H9 (cell line): ENCODE results near the gene PNRC2. TPM values are rescaled to one million over a fixed set of nuclear protein-coding genes. Genes with fewer than 3 reads are reported as not detected.
"Not testable (repeated sequence)": the region's sequence is repeated elsewhere in the genome, so short reads cannot be mapped to it uniquely, and the experiment has no call there.

Experiments used
- DNase-seq: peaks from one replicate; pipeline ENCODE4 v3.0.0-alpha.2; 2017
- H2AFZ ChIP-seq: one replicate; pipeline ENCODE4 v1.6.1; 2013; ENCODE audit warnings: mild to moderate bottlenecking, low read length, control low read depth, moderate library complexity
- H2AK5ac ChIP-seq: 2 replicates; pipeline ENCODE4 v1.6.1; 2013; ENCODE audit warnings: low read length, control low read depth, mixed read lengths; ENCODE audit not compliant: insufficient read length
- H2BK120ac ChIP-seq: one replicate; pipeline ENCODE4 v1.6.1; 2013; ENCODE audit warnings: low read depth, mild to moderate bottlenecking, low read length, control low read depth, inconsistent platforms; ENCODE audit not compliant: poor library complexity, severe bottlenecking
- H2BK12ac ChIP-seq: 2 replicates; pipeline ENCODE4 v1.6.1; 2013; ENCODE audit warnings: low read length, control low read depth, mixed read lengths, low read depth; ENCODE audit not compliant: insufficient read length
- H2BK15ac ChIP-seq: 2 replicates; pipeline ENCODE4 v1.6.1; 2013; ENCODE audit warnings: low read depth, low read length, control low read depth
- H2BK20ac ChIP-seq: one replicate; pipeline ENCODE4 v1.6.1; 2013; ENCODE audit warnings: low read depth, mild to moderate bottlenecking, low read length, control low read depth, inconsistent platforms; ENCODE audit not compliant: poor library complexity, severe bottlenecking
- H2BK5ac ChIP-seq: 2 replicates; pipeline ENCODE4 v1.6.1; 2013; ENCODE audit warnings: low read length, control low read depth, mixed read lengths; ENCODE audit not compliant: insufficient read length
- H3K14ac ChIP-seq: 2 replicates; pipeline ENCODE4 v1.6.1; 2013; ENCODE audit warnings: low read length, control low read depth; ENCODE audit not compliant: insufficient read depth
- H3K18ac ChIP-seq: 2 replicates; pipeline ENCODE4 v1.6.1; 2013; ENCODE audit warnings: low read depth, mild to moderate bottlenecking, mixed read lengths, low read length, control low read depth; ENCODE audit not compliant: insufficient read length
- H3K23ac ChIP-seq: 2 replicates; pipeline ENCODE4 v1.6.1; 2013; ENCODE audit warnings: low read length, control low read depth, mixed read lengths, low read depth; ENCODE audit not compliant: insufficient read length
- H3K23me2 ChIP-seq: 2 replicates; pipeline ENCODE4 v1.6.1; 2013; ENCODE audit warnings: low read depth, mild to moderate bottlenecking, mixed read lengths, low read length, control low read depth; ENCODE audit not compliant: insufficient read length, poor library complexity, severe bottlenecking
- H3K27ac ChIP-seq: 2 replicates; pipeline ENCODE4 v1.5.1; 2013; ENCODE audit warnings: low read length, control low read depth, mixed read lengths, low read depth; ENCODE audit not compliant: insufficient read length
- H3K27me3 ChIP-seq: 2 replicates; pipeline ENCODE4 v1.6.1; 2013; ENCODE audit warnings: low read length, control low read depth, inconsistent platforms; ENCODE audit not compliant: insufficient read depth
- H3K4ac ChIP-seq: 2 replicates; pipeline ENCODE4 v1.6.1; 2013; ENCODE audit warnings: low read depth, mild to moderate bottlenecking, control low read depth, inconsistent platforms, low read length, moderate library complexity
- H3K4me1 ChIP-seq: 2 replicates; pipeline ENCODE4 v1.6.1; 2013; ENCODE audit warnings: low read length, control low read depth, inconsistent platforms; ENCODE audit not compliant: insufficient read depth
- H3K4me2 ChIP-seq: 2 replicates; pipeline ENCODE4 v1.6.1; 2013; ENCODE audit warnings: low read length, control low read depth, mixed read lengths; ENCODE audit not compliant: insufficient read length, insufficient read depth
- H3K56ac ChIP-seq: 2 replicates; pipeline ENCODE4 v1.6.1; 2013; ENCODE audit warnings: low read depth, mild to moderate bottlenecking, mixed read lengths, low read length, control low read depth; ENCODE audit not compliant: insufficient read length
- H3K79me1 ChIP-seq: 2 replicates; pipeline ENCODE4 v1.6.1; 2013; ENCODE audit warnings: low read depth, mild to moderate bottlenecking, moderate library complexity, low read length, control low read depth, inconsistent platforms; ENCODE audit not compliant: insufficient read depth, poor library complexity, severe bottlenecking
- H3K79me2 ChIP-seq: 2 replicates; pipeline ENCODE4 v1.6.1; 2013; ENCODE audit warnings: low read length, control low read depth, inconsistent platforms; ENCODE audit not compliant: insufficient read depth
- H3K9ac ChIP-seq: 2 replicates; pipeline ENCODE4 v1.6.1; 2013; ENCODE audit warnings: low read length, control low read depth, mixed read lengths; ENCODE audit not compliant: insufficient read length; ENCODE audit errors: extremely low read depth
- H3K9me3 ChIP-seq: one replicate; pipeline ENCODE4 v1.6.1; 2013; ENCODE audit warnings: low read depth, low read length, inconsistent platforms; ENCODE audit not compliant: control insufficient read depth
- H3T11ph ChIP-seq: one replicate; pipeline ENCODE4 v1.6.1; 2013; ENCODE audit warnings: mild to moderate bottlenecking, low read length, control low read depth, inconsistent platforms
- H4K20me1 ChIP-seq: one replicate; pipeline ENCODE4 v1.6.1; 2013; ENCODE audit not compliant: control insufficient read depth, insufficient read length, insufficient read depth
- H4K5ac ChIP-seq: 2 replicates; pipeline ENCODE4 v1.6.1; 2013; ENCODE audit warnings: low read depth, mild to moderate bottlenecking, mixed read lengths, low read length, control low read depth; ENCODE audit not compliant: insufficient read length
- H4K8ac ChIP-seq: replicated peaks from 2 replicates; pipeline ENCODE4 v1.6.1; 2013; ENCODE audit warnings: low read length, control low read depth, mixed read lengths, low read depth; ENCODE audit not compliant: insufficient read length
- H4K91ac ChIP-seq: 2 replicates; pipeline ENCODE4 v1.6.1; 2013; ENCODE audit warnings: low read depth, mild to moderate bottlenecking, moderate library complexity, mixed read lengths, low read length, control low read depth; ENCODE audit not compliant: insufficient read length
- H3K27ac Mint-ChIP-seq, 3 experiments: 2 replicates in 2 of 3; 3 replicates in 1 of 3; pipeline ENCODE4 v1.8.0; 2020 to 2021; ENCODE audit warnings: mixed read lengths in 3 of 3, mild to moderate bottlenecking in 1 of 3, moderate library complexity in 1 of 3
- H3K27me3 Mint-ChIP-seq: 2 replicates; pipeline ENCODE4 v1.8.0; 2021; ENCODE audit warnings: low read depth, mild to moderate bottlenecking, moderate library complexity, mixed read lengths
- H3K36me3 Mint-ChIP-seq, 3 experiments: 2 replicates in 2 of 3; 3 replicates in 1 of 3; pipeline ENCODE4 v1.8.0; 2020 to 2021; ENCODE audit warnings: low read depth in 3 of 3, mixed read lengths in 3 of 3; ENCODE audit not compliant: insufficient read depth in 1 of 3
- H3K4me1 Mint-ChIP-seq, 2 experiments: 2 replicates each; pipeline ENCODE4 v1.8.0; 2020; ENCODE audit warnings: mixed read lengths in 2 of 2
- H3K4me3 Mint-ChIP-seq, 2 experiments: 2 replicates in 1 of 2; 3 replicates in 1 of 2; pipeline ENCODE4 v1.8.0; 2020 to 2021; ENCODE audit warnings: mild to moderate bottlenecking in 2 of 2, mixed read lengths in 2 of 2, moderate library complexity in 1 of 2
- H3K9me3 Mint-ChIP-seq, 2 experiments: 2 replicates in 1 of 2; 3 replicates in 1 of 2; pipeline ENCODE4 v1.8.0; 2020; ENCODE audit warnings: mild to moderate bottlenecking in 2 of 2, mixed read lengths in 2 of 2, moderate library complexity in 1 of 2
- CTCF ChIP-seq: fragments of 200-600 bp; sonication (generic); conservative IDR thresholded peaks from 3 replicates; pipeline ENCODE4 v1.8.0; 2021; ENCODE audit warnings: antibody characterized with exemption, mild to moderate bottlenecking
- WGBS: extraction: QIAGEN DNeasy Blood & Tissue Kit; methylation state at CpG from one replicate; pipeline ENCODE4 v1.1.7; 2013; ENCODE audit warnings: missing lambda C conversion rate, low lambda C conversion rate, mixed read lengths; ENCODE audit not compliant: insufficient read length; ENCODE audit errors: extremely low coverage; 5-methylcytosine and 5-hydroxymethylcytosine counted together
- total RNA-seq: library from RNA; stranded (reverse); gene quantifications from 2 replicates; pipeline ENCODE4 v1.2.1, GENCODE V29; 2021

Gene PNRC2
- total RNA-seq, 1 experiment from 2014 or later = 87.6 TPM

- Histone ChIP-seq H2BK20ac (no peak overlapping the region), H3K4me2 (no peak overlapping the region), H4K5ac (no peak overlapping the region), H3K79me1 (no peaks in the 10 kb centered on the region), H4K8ac (no peak overlapping the region), H3K27me3 (no peaks in the 10 kb centered on the region), H3K23me2 (no peaks in the 10 kb centered on the region), H3K9ac (no peak overlapping the region), H2BK15ac (no peak overlapping the region), H3K23ac (no peak overlapping the region), H3K27ac (no peak overlapping the region), H3K4ac (no peak overlapping the region), H2AFZ (no peak overlapping the region), H3T11ph (no peak overlapping the region), H2BK5ac (no peak overlapping the region), H3K4me1 (peaks cover 12% of the 10 kb centered on the region; the same call in 1 of the 2 replicates), H2BK12ac (no peak overlapping the region), H3K18ac (no peak overlapping the region), H4K91ac (no peak overlapping the region), H3K56ac (no peak overlapping the region), H3K79me2 (no peaks in the 10 kb centered on the region; the same call in 1 of the 2 replicates), H3K9me3 (no peaks in the 10 kb centered on the region), H3K14ac (no peak overlapping the region), H2BK120ac (no peak overlapping the region), H2AK5ac (no peak overlapping the region), H4K20me1 (no peaks in the 10 kb centered on the region)
- no peak overlapping the region for H3K4me3 Mint-ChIP-seq
- no peaks in the 10 kb centered on the region for H3K36me3 Mint-ChIP-seq
- no peak for TF ChIP-seq CTCF
- no peaks in the 10 kb centered on the region for H3K9me3 Mint-ChIP-seq
- no peaks in the 10 kb centered on the region; the same call in 1 of the 2 replicates for H3K27me3 Mint-ChIP-seq
- no peak for DNase-seq
- peaks cover 49 to 51% of the 10 kb centered on the region in 2 experiments for H3K4me1 Mint-ChIP-seq
- no peak overlapping the region for H3K27ac Mint-ChIP-seq
These were observed 47.5 kb downstream of the PNRC2 start for GRCh38 chr1:24007079-24007478.

- not testable (repeated sequence) for H3T11ph ChIP-seq, H3K23ac ChIP-seq, H2BK15ac ChIP-seq, H3K4me2 ChIP-seq, H3K23me2 ChIP-seq, H4K8ac ChIP-seq, H4K91ac ChIP-seq, H3K4me1 ChIP-seq, H2AFZ ChIP-seq, H3K27me3 Mint-ChIP-seq, H2BK20ac ChIP-seq, H3K18ac ChIP-seq, H2BK12ac ChIP-seq, H3K9ac ChIP-seq, H3K79me2 ChIP-seq, H3K14ac ChIP-seq, H3K4ac ChIP-seq, H3K56ac ChIP-seq, H2BK120ac ChIP-seq, H3K79me1 ChIP-seq, H4K5ac ChIP-seq, H4K20me1 ChIP-seq, H3K27ac ChIP-seq, H3K4me3 Mint-ChIP-seq, H3K27me3 ChIP-seq, H2BK5ac ChIP-seq, H3K9me3 ChIP-seq, H3K27ac Mint-ChIP-seq, H3K9me3 Mint-ChIP-seq, H2AK5ac ChIP-seq, DNase-seq, H3K36me3 Mint-ChIP-seq
- WGBS = no CpG with 5 or more reads among the region's 3 CpGs
- peaks cover 37 to 38% of the 10 kb centered on the region in 2 experiments for H3K4me1 Mint-ChIP-seq
These were observed 49.1 kb downstream of the PNRC2 start for GRCh38 chr1:24008574-24009184.
